ENCODE data around the gene DIRAS2. TPM values are rescaled to one million over a fixed set of nuclear protein-coding genes. Genes with fewer than 3 reads are reported as not detected.

The DIRAS2 gene
- total RNA-seq, 1 donor: not detected

- no peak overlapping the region for H2AFZ ChIP-seq (ENCODE audit: low read length)
- no peaks in the 10 kb centered on the region for H4K20me1 ChIP-seq (ENCODE audit: insufficient read depth, low read length)
- H3K4me1 ChIP-seq (ENCODE audit: insufficient read depth, low read length): no peaks in the 10 kb centered on the region
- H3K79me2 ChIP-seq (ENCODE audit: insufficient read depth, low read length): no peaks in the 10 kb centered on the region
- no peaks in the 10 kb centered on the region for H3K36me3 ChIP-seq (ENCODE audit: insufficient read depth, low read length)
- H3K4me3 ChIP-seq (ENCODE audit: insufficient read depth, low read length): no peak overlapping the region
- no peaks in the 10 kb centered on the region for H3K9me3 ChIP-seq (ENCODE audit: low read depth, low read length)
- H3K4me2 ChIP-seq (ENCODE audit: insufficient read depth, low read length): no peak overlapping the region
- H3K27me3 ChIP-seq (ENCODE audit: insufficient read depth, low read length): peaks cover 4% of the 10 kb centered on the region
- TF ChIP-seq CTCF (IDR thresholded peaks at IDR 0.05; ENCODE audit: extremely low read depth, low read depth, low read length): no peak
- no peak overlapping the region for H3K27ac ChIP-seq (ENCODE audit: low read depth, low read length)
- DNase-seq (ENCODE audit: insufficient read length, low spot score, missing footprints): no peak
These were observed 1.5 kb downstream of the DIRAS2 start for GRCh38 chr9:90641086-90641485.

- Histone ChIP-seq H2AFZ (ENCODE audit: low read length) (no peak overlapping the region), H3K4me2 (ENCODE audit: insufficient read depth, low read length) (no peak overlapping the region), H3K4me3 (ENCODE audit: insufficient read depth, low read length) (no peak overlapping the region), H4K20me1 (ENCODE audit: insufficient read depth, low read length) (no peaks in the 10 kb centered on the region), H3K79me2 (ENCODE audit: insufficient read depth, low read length) (no peaks in the 10 kb centered on the region), H3K36me3 (ENCODE audit: insufficient read depth, low read length) (no peaks in the 10 kb centered on the region), H3K27me3 (ENCODE audit: insufficient read depth, low read length) (peaks cover 4% of the 10 kb centered on the region), H3K9me3 (ENCODE audit: low read depth, low read length) (no peaks in the 10 kb centered on the region), H3K27ac (ENCODE audit: low read depth, low read length) (no peak overlapping the region), H3K4me1 (ENCODE audit: insufficient read depth, low read length) (no peaks in the 10 kb centered on the region)
- DNase-seq (ENCODE audit: insufficient read length, low spot score, missing footprints): no peak
- TF ChIP-seq CTCF (IDR thresholded peaks at IDR 0.05; ENCODE audit: extremely low read depth, low read depth, low read length): no peak
These were observed 2.3 kb downstream of the DIRAS2 start for GRCh38 chr9:90640361-90640760.

- no peaks in the 10 kb centered on the region for H3K79me2 ChIP-seq (ENCODE audit: insufficient read depth, low read length)
- no peak overlapping the region for H2AFZ ChIP-seq (ENCODE audit: low read length)
- peaks cover 3% of the 10 kb centered on the region for H3K27me3 ChIP-seq (ENCODE audit: insufficient read depth, low read length)
- TF ChIP-seq CTCF (IDR thresholded peaks at IDR 0.05; ENCODE audit: extremely low read depth, low read depth, low read length): no peak
- no peaks in the 10 kb centered on the region for H3K36me3 ChIP-seq (ENCODE audit: insufficient read depth, low read length)
- H3K27ac ChIP-seq (ENCODE audit: low read depth, low read length): no peak overlapping the region
- no peaks in the 10 kb centered on the region for H4K20me1 ChIP-seq (ENCODE audit: insufficient read depth, low read length)
- H3K9me3 ChIP-seq (ENCODE audit: low read depth, low read length): no peaks in the 10 kb centered on the region
- no peak overlapping the region for H3K4me2 ChIP-seq (ENCODE audit: insufficient read depth, low read length)
- H3K4me3 ChIP-seq (ENCODE audit: insufficient read depth, low read length): no peak overlapping the region
- H3K4me1 ChIP-seq (ENCODE audit: insufficient read depth, low read length): no peaks in the 10 kb centered on the region
- no peak for DNase-seq (ENCODE audit: insufficient read length, low spot score, missing footprints)
These were observed 5.0 kb downstream of the DIRAS2 start for GRCh38 chr9:90637626-90638025.

GRCh38 chr9:90632647-90633207 lies 9.9 kb downstream of the DIRAS2 start:
- Histone ChIP-seq H3K4me2 (ENCODE audit: insufficient read depth, low read length) (no peak overlapping the region), H3K27me3 (ENCODE audit: insufficient read depth, low read length) (no peaks in the 10 kb centered on the region), H3K27ac (ENCODE audit: low read depth, low read length) (no peak overlapping the region), H3K36me3 (ENCODE audit: insufficient read depth, low read length) (no peaks in the 10 kb centered on the region), H3K79me2 (ENCODE audit: insufficient read depth, low read length) (no peaks in the 10 kb centered on the region), H4K20me1 (ENCODE audit: insufficient read depth, low read length) (no peaks in the 10 kb centered on the region), H2AFZ (ENCODE audit: low read length) (no peak overlapping the region), H3K9me3 (ENCODE audit: low read depth, low read length) (no peaks in the 10 kb centered on the region), H3K4me1 (ENCODE audit: insufficient read depth, low read length) (no peaks in the 10 kb centered on the region), H3K4me3 (ENCODE audit: insufficient read depth, low read length) (no peak overlapping the region)
- DNase-seq (ENCODE audit: insufficient read length, low spot score, missing footprints): no peak
- no peak for TF ChIP-seq CTCF (IDR thresholded peaks at IDR 0.05; ENCODE audit: extremely low read depth, low read depth, low read length)
